Measurements from ENCODE around the gene RGS5. TPM values are rescaled to one million over a fixed set of nuclear protein-coding genes. Genes with fewer than 3 reads are reported as not detected.

RGS5 gene
- polyA plus RNA-seq, 1 of the 3 experiments (the other 2 are of a cell fraction): 260 TPM

- H3F3A ChIP-seq (replicated peaks; ENCODE audit: insufficient read depth): no peaks in the 10 kb centered on the region
- ChIA-PET CTCF (interaction anchor here (0.8 to 1.4 kb wide), 3 partner anchors 25 to 291 kb away, joined by 3 to 6 read pairs (median 3); no protein-coding TSS in a partner anchor), POLR2A (no interaction called here)
- H3K27ac ChIP-seq (ENCODE audit: low read depth in 2 of 2, low read length in 1 of 2): peak overlapping the region in 1 of 2 experiments; percentile 73; a peak in 2 of 4 replicates
- no peak overlapping the region for H3K4me2 ChIP-seq
- H3K79me2 ChIP-seq (ENCODE audit: insufficient read depth): no peaks in the 10 kb centered on the region
- no peak overlapping the region for H2AFZ ChIP-seq (ENCODE audit: low read depth)
- no peaks in the 10 kb centered on the region for H3K9me3 ChIP-seq
- H3K9ac ChIP-seq: no peak overlapping the region
- no peaks in the 10 kb centered on the region for H3K9me2 ChIP-seq
- no peak for DNase-seq
- no peak overlapping the region for H3K4me3 ChIP-seq (ENCODE audit: low read depth in 2 of 2, low read length in 1 of 2)
- H3K27me3 ChIP-seq (ENCODE audit: insufficient read depth): no peaks in the 10 kb centered on the region
- 0 out of 2 replicates have a peak, but pooled peaks have one; percentile 5 for TF ChIP-seq MXI1 (IDR thresholded peaks at IDR 0.05; ENCODE audit: low read depth, low read length)
- no peak for TF ChIP-seq RFX5 (IDR thresholded peaks at IDR 0.05; ENCODE audit: low read length)
- 86% methylated on average over 3 of the region's 3 CpGs for WGBS (ENCODE audit: low lambda C conversion rate)
- H3K4me1 ChIP-seq (ENCODE audit: control insufficient read depth in 1 of 2, insufficient read depth in 2 of 2, low read depth in 1 of 2, low read length in 1 of 2): peaks cover 7 to 33% of the 10 kb centered on the region in 2 experiments; a peak in 3 of 4 replicates
- H4K20me1 ChIP-seq (ENCODE audit: insufficient read depth): no peaks in the 10 kb centered on the region
- H3K36me3 ChIP-seq (replicated peaks in 1 of 2; ENCODE audit: control insufficient read depth in 1 of 2, insufficient read depth in 2 of 2, low read length in 1 of 2): peaks cover 18 to 70% of the 10 kb centered on the region in 2 experiments
Observed at GRCh38 chr1:163144418-163144817, 58.3 kb downstream of the RGS5 start.

GRCh38 chr1:163142152-163142551 is 60.6 kb downstream of the RGS5 start:
- CTCF ChIA-PET: no interaction called here
- Histone ChIP-seq H3K9me3 (peaks cover under 1% of the 10 kb centered on the region), H4K20me1 (ENCODE audit: insufficient read depth) (no peaks in the 10 kb centered on the region), H3F3A (replicated peaks; ENCODE audit: insufficient read depth) (no peaks in the 10 kb centered on the region), H3K4me2 (no peak overlapping the region), H3K9me2 (no peaks in the 10 kb centered on the region), H3K27ac (ENCODE audit: low read depth in 2 of 2, low read length in 1 of 2) (peak overlapping the region in 1 of 2 experiments; percentile 73; a peak in 2 of 4 replicates), H3K4me3 (ENCODE audit: low read depth in 2 of 2, low read length in 1 of 2) (no peak overlapping the region), H3K79me2 (ENCODE audit: insufficient read depth) (no peaks in the 10 kb centered on the region), H3K36me3 (replicated peaks in 1 of 2; ENCODE audit: control insufficient read depth in 1 of 2, insufficient read depth in 2 of 2, low read length in 1 of 2) (peaks cover 13 to 58% of the 10 kb centered on the region in 2 experiments), H3K4me1 (ENCODE audit: control insufficient read depth in 1 of 2, insufficient read depth in 2 of 2, low read depth in 1 of 2, low read length in 1 of 2) (peaks cover 0 to 16% of the 10 kb centered on the region in 2 experiments; a peak in 2 of 4 replicates), H3K9ac (no peak overlapping the region), H2AFZ (ENCODE audit: low read depth) (no peak overlapping the region), H3K27me3 (ENCODE audit: insufficient read depth) (no peaks in the 10 kb centered on the region)
- no peak for TF ChIP-seq SMC3 (IDR thresholded peaks at IDR 0.05; ENCODE audit: low read depth, low read length)
- TF ChIP-seq FOSL2 (IDR thresholded peaks at IDR 0.05; ENCODE audit: borderline replicate concordance, low read depth): no peak
- TF ChIP-seq TEAD4 (IDR thresholded peaks at IDR 0.05; ENCODE audit: borderline replicate concordance, insufficient read depth): no peak
- no peak for TF ChIP-seq ZBTB33 (IDR thresholded peaks at IDR 0.05; ENCODE audit: borderline replicate concordance, low read depth)
- no peak for TF ChIP-seq REST (IDR thresholded peaks at IDR 0.05; ENCODE audit: low read depth, low read length)
- TF ChIP-seq EP300 (IDR thresholded peaks at IDR 0.05; ENCODE audit: borderline replicate concordance in 1 of 2, low read depth in 1 of 2, low read length in 1 of 2): no peak
- no peak for TF ChIP-seq MAX (IDR thresholded peaks at IDR 0.05; ENCODE audit: low read depth)
- TF ChIP-seq SIN3A (IDR thresholded peaks at IDR 0.05; ENCODE audit: borderline replicate concordance, low read depth, low read length): no peak
- TF ChIP-seq NRF1 (IDR thresholded peaks at IDR 0.05; ENCODE audit: low read depth, low read length): no peak
- no peak for TF ChIP-seq FOXJ3 (CRISPR knock-in tag; IDR thresholded peaks at IDR 0.05)
- no peak for TF ChIP-seq RAD21 (IDR thresholded peaks at IDR 0.05; ENCODE audit: low read length)
- no peak for TF ChIP-seq FOXM1 (IDR thresholded peaks at IDR 0.05; ENCODE audit: low read depth)
- no peak for TF ChIP-seq MEF2A (IDR thresholded peaks at IDR 0.05; ENCODE audit: borderline replicate concordance, low read depth)
- no peak for TF ChIP-seq RXRA (IDR thresholded peaks at IDR 0.05; ENCODE audit: borderline replicate concordance, low read depth)
- TF ChIP-seq PBX3 (IDR thresholded peaks at IDR 0.05): no peak
- WGBS (ENCODE audit: low lambda C conversion rate): 88% methylated on average over 2 of the region's 2 CpGs
- DNase-seq: no peak
- POLR2A ChIA-PET: interaction anchor here (1.2 kb wide), 1 partner anchor 73 kb away, joined by 3 read pairs; the partner anchor contains the start of gene RGS4

Measured in SK-N-SH (cell line).